Choroid plexus epithelial cell (primary cell): ENCODE measurements around the gene MPHOSPH9.

Experiments
- DNase-seq: peaks from one replicate; pipeline ENCODE4 v3.0.0-alpha.2; 2010; ENCODE audit warnings: low read depth
- H3K4me3 ChIP-seq: 2 replicates; pipeline ENCODE4 v1.5.1; 2011; ENCODE audit warnings: low read depth, mild to moderate bottlenecking, control low read depth, low read length, moderate library complexity
- CTCF ChIP-seq: conservative IDR thresholded peaks from 2 replicates; pipeline ENCODE4 v1.5.1; 2011; ENCODE audit warnings: low read depth, mild to moderate bottlenecking, control low read depth, inconsistent platforms, low read length, moderate library complexity

MPHOSPH9 gene

GRCh38 chr12:123107926-123108681, 124.8 kb downstream of the MPHOSPH9 start:
- no peak overlapping the region for H3K4me3 ChIP-seq
- no peak for TF ChIP-seq CTCF
- no peak for DNase-seq

GRCh38 chr12:123106640-123107359, 126.1 kb downstream of the MPHOSPH9 start:
- H3K4me3 ChIP-seq: no peak overlapping the region
- TF ChIP-seq CTCF: no peak
- DNase-seq: no peak

GRCh38 chr12:123105211-123105826, 127.6 kb downstream of the MPHOSPH9 start:
- no peak for TF ChIP-seq CTCF
- no peak for DNase-seq
- H3K4me3 ChIP-seq: no peak overlapping the region

GRCh38 chr12:123104809-123105208, 128.1 kb downstream of the MPHOSPH9 start:
- no peak overlapping the region for H3K4me3 ChIP-seq
- DNase-seq: no peak
- TF ChIP-seq CTCF: no peak
